NB4 (cell line): Measurements from ENCODE around the gene BFSP2.

ENCODE experiments used
- DNase-seq: peaks from one replicate; pipeline ENCODE4 v3.0.0; 2010; ENCODE audit warnings: low read depth
- H3K4me3 ChIP-seq: one replicate; pipeline ENCODE4 v1.5.1; 2011; ENCODE audit warnings: mild to moderate bottlenecking, low read depth, low read length, moderate library complexity
- CTCF ChIP-seq: IDR thresholded peaks from one replicate; pipeline ENCODE4 v1.5.1; 2012; ENCODE audit warnings: low read depth, low read length
- MAX ChIP-seq: IDR thresholded peaks from 2 replicates; pipeline ENCODE4 v1.6.1; 2011; ENCODE audit warnings: low read depth, low read length
- MYC ChIP-seq: IDR thresholded peaks from 2 replicates; pipeline ENCODE4 v1.6.1; 2011; ENCODE audit warnings: low read depth, low read length
- POLR2A ChIP-seq: IDR thresholded peaks from 2 replicates; pipeline ENCODE4 v1.6.1; 2011; ENCODE audit warnings: mild to moderate bottlenecking; ENCODE audit not compliant: insufficient read length; ENCODE audit errors: extremely low read depth

Gene BFSP2

GRCh38 chr3:133404920-133405319, 5.1 kb downstream of the BFSP2 start:
- TF ChIP-seq MYC, result no peak
- TF ChIP-seq CTCF, result no peak

GRCh38 chr3:133408366-133408765, 8.5 kb downstream of the BFSP2 start:
- no peak overlapping the region for H3K4me3 ChIP-seq
- TF ChIP-seq MYC, result no peak
- no peak for TF ChIP-seq CTCF
- TF ChIP-seq MAX, result no peak
- TF ChIP-seq POLR2A, result no peak
- DNase-seq, result no peak

More at GRCh38 chr3:133404920-133405319, 5.1 kb downstream of the BFSP2 start:
- no peak for DNase-seq
- H3K4me3 ChIP-seq, result no peak overlapping the region

GRCh38 chr3:133408961-133409360, 9.1 kb downstream of the BFSP2 start:
- no peak for DNase-seq
- TF ChIP-seq MAX (no peak), CTCF (no peak), MYC (no peak), POLR2A (no peak)
- no peak overlapping the region for H3K4me3 ChIP-seq

GRCh38 chr3:133410191-133410892, 10.5 kb downstream of the BFSP2 start:
- TF ChIP-seq MAX, result no peak
- TF ChIP-seq POLR2A, result no peak
- TF ChIP-seq CTCF, result no peak
- no peak for DNase-seq

GRCh38 chr3:133412183-133413132, 12.6 kb downstream of the BFSP2 start:
- H3K4me3 ChIP-seq, result no peak overlapping the region
- TF ChIP-seq MAX (0 out of 2 replicates have a peak, but pooled peaks have one; percentile 11), CTCF (no peak), POLR2A (no peak), MYC (no peak)
- DNase-seq, result no peak

More at GRCh38 chr3:133410191-133410892, 10.5 kb downstream of the BFSP2 start:
- H3K4me3 ChIP-seq, result no peak overlapping the region
